ENCODE results near the gene ATP11C. TPM values are rescaled to one million over a fixed set of nuclear protein-coding genes. Genes with fewer than 3 reads are reported as not detected.

Gene ATP11C
- total RNA-seq, 3 donors from 2014 or later = 10.8 to 17.0 (median 13.1) TPM

DNA sequence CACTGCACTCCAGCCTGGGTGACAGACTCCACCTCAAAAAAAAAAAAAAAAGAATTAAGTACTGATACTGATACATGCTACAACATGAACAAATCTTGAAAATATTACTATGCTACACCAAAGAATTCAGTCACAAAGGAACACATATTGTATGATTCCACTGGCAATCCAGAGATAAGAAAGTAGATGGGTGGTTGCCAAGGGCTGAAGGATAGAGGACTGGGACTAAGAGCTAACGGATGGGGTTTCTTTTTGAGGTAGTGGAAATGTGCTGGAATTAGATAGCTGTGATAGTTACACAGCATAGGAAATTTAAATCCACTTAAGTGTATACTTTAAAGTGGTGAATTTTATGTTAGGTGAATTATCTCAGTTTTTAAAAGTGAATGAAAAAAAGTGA is 12.5 kb downstream of the ATP11C start:
- Histone ChIP-seq H3K4me1 (ENCODE audit: low read depth) (no peaks in the 10 kb centered on the region), H3K9me3 (no peaks in the 10 kb centered on the region), H3K4me3 (no peak overlapping the region), H3K36me3 (ENCODE audit: low read depth) (no peaks in the 10 kb centered on the region)
- no peak for DNase-seq
- TF ChIP-seq, protein P1, sequence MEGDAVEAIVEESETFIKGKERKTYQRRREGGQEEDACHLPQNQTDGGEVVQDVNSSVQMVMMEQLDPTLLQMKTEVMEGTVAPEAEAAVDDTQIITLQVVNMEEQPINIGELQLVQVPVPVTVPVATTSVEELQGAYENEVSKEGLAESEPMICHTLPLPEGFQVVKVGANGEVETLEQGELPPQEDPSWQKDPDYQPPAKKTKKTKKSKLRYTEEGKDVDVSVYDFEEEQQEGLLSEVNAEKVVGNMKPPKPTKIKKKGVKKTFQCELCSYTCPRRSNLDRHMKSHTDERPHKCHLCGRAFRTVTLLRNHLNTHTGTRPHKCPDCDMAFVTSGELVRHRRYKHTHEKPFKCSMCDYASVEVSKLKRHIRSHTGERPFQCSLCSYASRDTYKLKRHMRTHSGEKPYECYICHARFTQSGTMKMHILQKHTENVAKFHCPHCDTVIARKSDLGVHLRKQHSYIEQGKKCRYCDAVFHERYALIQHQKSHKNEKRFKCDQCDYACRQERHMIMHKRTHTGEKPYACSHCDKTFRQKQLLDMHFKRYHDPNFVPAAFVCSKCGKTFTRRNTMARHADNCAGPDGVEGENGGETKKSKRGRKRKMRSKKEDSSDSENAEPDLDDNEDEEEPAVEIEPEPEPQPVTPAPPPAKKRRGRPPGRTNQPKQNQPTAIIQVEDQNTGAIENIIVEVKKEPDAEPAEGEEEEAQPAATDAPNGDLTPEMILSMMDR (IDR thresholded peaks at IDR 0.05) = no peak
- intact Hi-C loops (cut with DNase I, micrococcal nuclease) = no loop called here
- no peak for ATAC-seq

DNA sequence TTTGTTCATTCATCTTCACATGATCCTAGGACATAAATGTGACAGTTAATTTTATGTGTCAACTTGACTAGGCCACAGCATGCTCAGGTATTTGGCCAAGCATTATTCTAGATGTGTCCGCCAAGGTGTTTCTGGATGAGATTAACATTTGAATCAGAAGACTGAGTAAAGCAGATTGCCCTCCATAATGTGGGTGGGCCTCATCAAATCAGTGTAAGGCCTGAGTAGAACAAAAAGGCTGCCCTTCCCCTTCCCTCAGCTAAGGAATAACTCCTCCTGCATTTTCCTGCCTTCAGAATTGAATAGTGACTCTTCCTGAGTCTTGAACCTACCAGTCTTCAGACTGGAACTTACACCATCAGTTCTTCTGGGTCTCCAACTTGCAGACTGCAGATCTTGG is 18.4 kb downstream of the ATP11C start:
- H3K36me3 ChIP-seq (ENCODE audit: low read depth) = no peaks in the 10 kb centered on the region
- TF ChIP-seq, protein P1 (IDR thresholded peaks at IDR 0.05) = no peak
- no peaks in the 10 kb centered on the region for H3K4me1 ChIP-seq (ENCODE audit: low read depth)
- no peaks in the 10 kb centered on the region for H3K9me3 ChIP-seq
- no peak for ATAC-seq
- intact Hi-C loops (cut with DNase I, micrococcal nuclease) = no loop called here
- H3K4me3 ChIP-seq = no peak overlapping the region
- no peak for DNase-seq

DNA sequence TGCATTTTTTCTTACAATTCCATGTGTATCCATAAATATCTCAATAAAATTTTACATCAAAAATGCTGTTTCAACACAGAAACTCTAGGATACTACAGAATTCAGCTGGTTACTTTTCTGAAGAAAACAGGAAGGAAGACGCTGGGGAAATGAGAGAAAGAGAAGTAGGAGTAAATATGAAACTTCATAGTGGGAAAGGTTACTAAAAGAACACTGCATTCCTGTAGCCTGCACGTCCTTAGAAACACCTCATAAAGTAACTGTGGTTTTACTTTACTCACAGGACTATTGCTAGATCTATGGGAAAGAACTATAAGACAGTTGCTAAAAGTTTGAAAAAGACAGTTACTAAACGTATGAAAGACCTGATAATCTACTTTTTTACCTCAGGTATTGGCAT is 23.1 kb downstream of the ATP11C start:
- ATAC-seq = no peak
- TF ChIP-seq, protein P1 (IDR thresholded peaks at IDR 0.05) = no peak
- H3K9me3 ChIP-seq = no peaks in the 10 kb centered on the region
- H3K4me1 ChIP-seq (ENCODE audit: low read depth) = peaks cover 3% of the 10 kb centered on the region
- intact Hi-C loops (cut with DNase I, micrococcal nuclease) = no loop called here
- H3K4me3 ChIP-seq = no peak overlapping the region
- H3K36me3 ChIP-seq (ENCODE audit: low read depth) = no peaks in the 10 kb centered on the region
- DNase-seq = no peak

DNA sequence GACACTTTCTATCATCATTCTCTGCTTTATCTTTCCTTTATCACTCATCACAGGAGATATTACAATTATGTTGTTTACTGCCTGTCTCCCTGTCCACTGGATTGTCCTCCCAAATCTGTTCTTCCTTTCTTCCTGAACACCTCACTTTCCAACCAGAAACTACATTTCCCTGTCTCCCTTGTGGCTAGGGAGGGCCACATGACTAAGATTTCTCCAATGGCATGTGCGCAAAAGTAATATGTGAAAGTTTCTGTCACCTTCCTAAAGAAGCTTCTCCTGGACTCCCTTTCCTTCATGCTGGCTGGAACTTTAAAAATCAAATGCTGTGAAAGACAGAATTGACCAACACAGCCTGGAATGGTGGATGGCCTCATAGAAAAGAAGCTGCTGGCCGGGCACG is 25.8 kb downstream of the ATP11C start:
- no peak for ATAC-seq
- intact Hi-C loops (cut with DNase I, micrococcal nuclease) = no loop called here
- Histone ChIP-seq H3K36me3 (ENCODE audit: low read depth) (no peaks in the 10 kb centered on the region), H3K4me1 (ENCODE audit: low read depth) (peaks cover 3% of the 10 kb centered on the region), H3K9me3 (no peaks in the 10 kb centered on the region), H3K4me3 (no peak overlapping the region)
- DNase-seq = no peak
- TF ChIP-seq, protein P1 (IDR thresholded peaks at IDR 0.05) = no peak

DNA sequence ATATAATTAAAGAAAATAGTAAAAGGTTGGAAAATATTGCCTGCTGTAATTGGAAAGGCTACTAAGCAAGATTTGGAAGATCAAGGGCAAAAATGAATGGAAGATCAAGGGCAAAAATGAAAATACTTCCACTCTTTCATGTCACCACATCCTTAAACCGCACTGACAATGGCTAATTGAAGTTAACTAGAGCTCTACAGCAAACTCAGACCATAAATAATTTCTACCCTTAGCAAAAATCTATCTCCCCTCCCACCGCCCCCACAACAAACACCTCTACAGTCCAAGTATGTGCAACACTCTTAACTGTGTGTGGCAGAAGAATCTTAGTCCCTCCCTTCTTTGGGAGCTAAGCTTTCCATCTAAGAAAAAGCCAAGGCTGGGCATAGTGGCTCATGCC is 27.1 kb downstream of the ATP11C start:
- intact Hi-C loops (cut with DNase I, micrococcal nuclease) = no loop called here
- Histone ChIP-seq H3K4me1 (ENCODE audit: low read depth) (peaks cover 3% of the 10 kb centered on the region), H3K36me3 (ENCODE audit: low read depth) (no peaks in the 10 kb centered on the region), H3K9me3 (no peaks in the 10 kb centered on the region), H3K4me3 (no peak overlapping the region)
- no peak for ATAC-seq
- TF ChIP-seq, protein P1 (IDR thresholded peaks at IDR 0.05) = no peak
- DNase-seq = no peak

DNA sequence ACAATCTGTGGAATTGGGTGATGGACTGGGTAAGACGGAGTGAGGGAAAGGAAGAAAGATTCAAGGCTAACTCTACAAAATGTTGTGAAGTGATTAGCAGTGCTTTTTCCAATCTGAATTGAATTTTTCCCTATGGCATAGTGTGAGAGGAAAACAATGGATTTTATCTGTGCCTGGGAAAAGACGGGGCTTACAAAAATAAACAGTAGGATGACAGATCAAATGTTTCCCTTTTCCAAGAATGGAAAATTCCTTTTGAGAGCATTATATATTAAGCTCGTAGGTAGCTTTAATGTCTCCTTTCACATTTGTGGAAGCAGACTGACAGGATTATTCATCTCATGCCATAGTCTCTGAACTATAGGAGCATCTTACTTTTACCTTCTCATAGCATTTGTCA is 27.8 kb downstream of the ATP11C start:
- ATAC-seq (no peak), DNase-seq (no peak)
- Histone ChIP-seq H3K4me3 (no peak overlapping the region), H3K4me1 (ENCODE audit: low read depth) (peaks cover 3% of the 10 kb centered on the region), H3K9me3 (no peaks in the 10 kb centered on the region), H3K36me3 (ENCODE audit: low read depth) (no peaks in the 10 kb centered on the region)
- TF ChIP-seq, protein P1 (IDR thresholded peaks at IDR 0.05) = no peak
- intact Hi-C loops (cut with DNase I, micrococcal nuclease) = no loop called here
